Neural cell (in vitro differentiated cells): ENCODE results near the gene SLC29A4. TPM values are rescaled to one million over a fixed set of nuclear protein-coding genes. Genes with fewer than 3 reads are reported as not detected.

Source experiments
- H2AFZ ChIP-seq: fragments of 200-600, 300-800 bp; sonication (generic), shearing (Covaris generic); 2 replicates; pipeline ENCODE4 v1.6.0; 2014; ENCODE audit warnings: low read depth, mild to moderate bottlenecking, antibody characterized with exemption, low read length, moderate library complexity
- H3F3A ChIP-seq: fragments of 200-600 bp; shearing (Covaris generic); 2 replicates; pipeline ENCODE4 v1.6.1; 2016; ENCODE audit warnings: mild to moderate bottlenecking, moderate library complexity, mixed read lengths, antibody characterized with exemption, low read length; ENCODE audit not compliant: insufficient read depth, poor library complexity, severe bottlenecking
- H3K27ac ChIP-seq: fragments of 200-600, 300-800 bp; sonication (generic), shearing (Covaris generic); 2 replicates; pipeline ENCODE4 v1.5.1; 2014; ENCODE audit warnings: mild to moderate bottlenecking, low read length, moderate library complexity
- H3K27me3 ChIP-seq: fragments of 300-800, 200-600 bp; sonication (generic), shearing (Covaris generic); 2 replicates; pipeline ENCODE4 v1.6.0; 2014; ENCODE audit warnings: mild to moderate bottlenecking, low read depth, low read length, moderate library complexity; ENCODE audit not compliant: insufficient read depth
- H3K36me3 ChIP-seq: fragments of 300-800, 200-600 bp; sonication (generic), shearing (Covaris generic); 2 replicates; pipeline ENCODE4 v1.5.1; 2014; ENCODE audit warnings: mild to moderate bottlenecking, antibody characterized with exemption, low read length, moderate library complexity; ENCODE audit not compliant: insufficient read depth
- H3K4me2 ChIP-seq: fragments of 300-800, 200-600 bp; sonication (generic), shearing (Covaris generic); 2 replicates; pipeline ENCODE4 v1.6.0; 2014; ENCODE audit warnings: mild to moderate bottlenecking, low read length
- H3K4me3 ChIP-seq: fragments of 300-800, 200-600 bp; sonication (generic), shearing (Covaris generic); 2 replicates; pipeline ENCODE4 v1.5.1; 2014; ENCODE audit warnings: mild to moderate bottlenecking, low read length, moderate library complexity
- H3K79me2 ChIP-seq: fragments of 200-600 bp; shearing (Covaris generic); replicated peaks from 2 replicates; pipeline ENCODE4 v1.6.0; 2014; ENCODE audit warnings: mild to moderate bottlenecking, low read length, moderate library complexity; ENCODE audit not compliant: insufficient read depth
- H3K9ac ChIP-seq: fragments of 300-800, 200-600 bp; sonication (generic), shearing (Covaris generic); 2 replicates; pipeline ENCODE4 v1.6.1; 2016; ENCODE audit warnings: mild to moderate bottlenecking, low read length, mixed read lengths
- H3K9me2 ChIP-seq: fragments of 200-600 bp; shearing (Covaris generic); 2 replicates; pipeline ENCODE4 v1.6.1; 2016; ENCODE audit warnings: mild to moderate bottlenecking, low read length, mixed read lengths; ENCODE audit not compliant: insufficient read depth
- H3K9me3 ChIP-seq: fragments of 200-600, 300-800 bp; sonication (generic), shearing (Covaris generic); 2 replicates; pipeline ENCODE4 v1.6.1; 2016; ENCODE audit warnings: mild to moderate bottlenecking, mixed run types, low read length, moderate library complexity, mixed read lengths
- H4K20me1 ChIP-seq: fragments of 200-600 bp; shearing (Covaris generic); 2 replicates; pipeline ENCODE4 v1.6.1; 2016; ENCODE audit warnings: mild to moderate bottlenecking, mixed run types; ENCODE audit not compliant: insufficient read depth
- CTCF ChIP-seq: fragments of 450-650 bp; IDR thresholded peaks from 2 replicates; pipeline ENCODE4 v1.5.1; 2014; ENCODE audit warnings: antibody characterized with exemption, mild to moderate bottlenecking, moderate library complexity; ENCODE audit not compliant: poor library complexity, severe bottlenecking
- EP300 ChIP-seq: fragments of 450-650 bp; conservative IDR thresholded peaks from 2 replicates; pipeline ENCODE4 v1.6.1; 2014; ENCODE audit warnings: antibody characterized with exemption, mild to moderate bottlenecking, moderate library complexity; ENCODE audit not compliant: poor library complexity, severe bottlenecking
- EZH2 ChIP-seq: fragments of 200-600, 300-800 bp; shearing (Covaris generic), sonication (generic); IDR thresholded peaks from 2 replicates; pipeline ENCODE4 v1.6.1; 2014; ENCODE audit warnings: antibody characterized with exemption, low read length, borderline replicate concordance, mild to moderate bottlenecking; ENCODE audit not compliant: insufficient read depth, poor library complexity, severe bottlenecking
- MXI1 ChIP-seq: fragments of 450-650 bp; conservative IDR thresholded peaks from 2 replicates; pipeline ENCODE4 v1.6.1; 2014; ENCODE audit warnings: antibody characterized with exemption, mild to moderate bottlenecking; ENCODE audit not compliant: poor library complexity, severe bottlenecking
- POLR2AphosphoS5 ChIP-seq: IDR thresholded peaks from 2 replicates; pipeline ENCODE4 v1.6.1; 2012
- RAD21 ChIP-seq: fragments of 450-650 bp; conservative IDR thresholded peaks from 2 replicates; pipeline ENCODE4 v1.6.1; 2014; ENCODE audit warnings: antibody characterized with exemption, mild to moderate bottlenecking, moderate library complexity
- REST ChIP-seq: IDR thresholded peaks from 2 replicates; pipeline ENCODE4 v1.6.1; 2012; ENCODE audit warnings: borderline replicate concordance
- SMC3 ChIP-seq: fragments of 450-650 bp; conservative IDR thresholded peaks from 2 replicates; pipeline ENCODE4 v1.6.1; 2014; ENCODE audit warnings: antibody characterized with exemption, mild to moderate bottlenecking, moderate library complexity; ENCODE audit not compliant: poor library complexity
- TAF1 ChIP-seq: IDR thresholded peaks from 2 replicates; pipeline ENCODE4 v1.6.1; 2012; ENCODE audit warnings: low read depth
- polyA plus RNA-seq: library from polyadenylated mRNA; depleted of rRNA; stranded (reverse); fragments of >200 nt; gene quantifications from 2 replicates; pipeline ENCODE4 v1.2.3, GENCODE V29; 2014

SLC29A4 gene
- polyA plus RNA-seq, 1 donor from 2014 or later = 32.4 TPM

- Histone ChIP-seq H3K9ac (no peak overlapping the region), H4K20me1 (no peaks in the 10 kb centered on the region), H2AFZ (no peak overlapping the region), H3K36me3 (no peaks in the 10 kb centered on the region), H3K4me3 (no peak overlapping the region), H3K27me3 (no peaks in the 10 kb centered on the region), H3K9me2 (no peaks in the 10 kb centered on the region), H3K79me2 (no peaks in the 10 kb centered on the region), H3K27ac (no peak overlapping the region), H3F3A (no peaks in the 10 kb centered on the region), H3K4me2 (no peak overlapping the region), H3K9me3 (no peaks in the 10 kb centered on the region)
- TF ChIP-seq RAD21 (no peak), SMC3 (no peak), EP300 (no peak), EZH2 (no peak), CTCF (no peak), REST (no peak), TAF1 (no peak), MXI1 (no peak), POLR2AphosphoS5 (no peak)
These were observed 45.5 kb upstream of the SLC29A4 start for GRCh38 chr7:5237286-5237685.

GRCh38 chr7:5238500-5238899, 44.2 kb upstream of the SLC29A4 start:
- H3K4me3 ChIP-seq = no peak overlapping the region
- no peak overlapping the region for H2AFZ ChIP-seq
- no peak overlapping the region for H3K27ac ChIP-seq

More at GRCh38 chr7:5238500-5238899, 44.2 kb upstream of the SLC29A4 start:
- H3K9me3 ChIP-seq = no peaks in the 10 kb centered on the region
- H4K20me1 ChIP-seq = no peaks in the 10 kb centered on the region
- no peaks in the 10 kb centered on the region for H3K27me3 ChIP-seq
- H3K79me2 ChIP-seq = no peaks in the 10 kb centered on the region
- no peak overlapping the region for H3K9ac ChIP-seq
- TF ChIP-seq TAF1 = no peak
- no peak for TF ChIP-seq REST
- TF ChIP-seq MXI1 = no peak
- TF ChIP-seq POLR2AphosphoS5 = no peak
- no peak for TF ChIP-seq EP300
- TF ChIP-seq SMC3 = no peak
- no peak for TF ChIP-seq CTCF
- no peak for TF ChIP-seq RAD21
- TF ChIP-seq EZH2 = no peak
- H3K36me3 ChIP-seq = no peaks in the 10 kb centered on the region
- no peaks in the 10 kb centered on the region for H3F3A ChIP-seq
- no peak overlapping the region for H3K4me2 ChIP-seq
- no peaks in the 10 kb centered on the region for H3K9me2 ChIP-seq
